ENCODE data around the gene CCL2.

CCL2 gene

DNA sequence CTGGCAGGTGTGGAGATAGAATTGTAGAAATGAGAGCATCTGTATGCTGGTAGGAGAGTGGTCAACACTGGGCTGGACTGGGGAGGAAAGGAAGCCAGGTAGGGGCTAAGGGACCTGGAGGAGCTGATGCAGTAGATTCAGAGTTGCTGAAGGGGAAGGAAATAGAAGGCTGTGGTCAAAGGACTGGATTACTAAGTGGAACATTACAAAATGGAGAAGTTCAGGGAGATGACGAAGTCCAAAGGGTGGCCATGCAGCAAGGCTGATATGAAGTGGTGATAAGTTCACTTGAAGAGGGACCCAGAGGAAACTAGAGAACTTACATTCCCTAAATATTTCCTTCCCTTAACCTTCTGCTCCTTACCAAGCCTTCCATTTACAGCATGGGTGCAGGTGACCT is 8.6 kb upstream of the CCL2 start:
- no peak overlapping the region for H3K4me3 ChIP-seq (ENCODE audit: low read depth, low read length)
- TF ChIP-seq, protein P1, sequence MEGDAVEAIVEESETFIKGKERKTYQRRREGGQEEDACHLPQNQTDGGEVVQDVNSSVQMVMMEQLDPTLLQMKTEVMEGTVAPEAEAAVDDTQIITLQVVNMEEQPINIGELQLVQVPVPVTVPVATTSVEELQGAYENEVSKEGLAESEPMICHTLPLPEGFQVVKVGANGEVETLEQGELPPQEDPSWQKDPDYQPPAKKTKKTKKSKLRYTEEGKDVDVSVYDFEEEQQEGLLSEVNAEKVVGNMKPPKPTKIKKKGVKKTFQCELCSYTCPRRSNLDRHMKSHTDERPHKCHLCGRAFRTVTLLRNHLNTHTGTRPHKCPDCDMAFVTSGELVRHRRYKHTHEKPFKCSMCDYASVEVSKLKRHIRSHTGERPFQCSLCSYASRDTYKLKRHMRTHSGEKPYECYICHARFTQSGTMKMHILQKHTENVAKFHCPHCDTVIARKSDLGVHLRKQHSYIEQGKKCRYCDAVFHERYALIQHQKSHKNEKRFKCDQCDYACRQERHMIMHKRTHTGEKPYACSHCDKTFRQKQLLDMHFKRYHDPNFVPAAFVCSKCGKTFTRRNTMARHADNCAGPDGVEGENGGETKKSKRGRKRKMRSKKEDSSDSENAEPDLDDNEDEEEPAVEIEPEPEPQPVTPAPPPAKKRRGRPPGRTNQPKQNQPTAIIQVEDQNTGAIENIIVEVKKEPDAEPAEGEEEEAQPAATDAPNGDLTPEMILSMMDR (IDR thresholded peaks at IDR 0.05; ENCODE audit: control insufficient read depth, extremely low read depth, insufficient read depth): no peak
- no peak for DNase-seq (ENCODE audit: low read depth)

DNA sequence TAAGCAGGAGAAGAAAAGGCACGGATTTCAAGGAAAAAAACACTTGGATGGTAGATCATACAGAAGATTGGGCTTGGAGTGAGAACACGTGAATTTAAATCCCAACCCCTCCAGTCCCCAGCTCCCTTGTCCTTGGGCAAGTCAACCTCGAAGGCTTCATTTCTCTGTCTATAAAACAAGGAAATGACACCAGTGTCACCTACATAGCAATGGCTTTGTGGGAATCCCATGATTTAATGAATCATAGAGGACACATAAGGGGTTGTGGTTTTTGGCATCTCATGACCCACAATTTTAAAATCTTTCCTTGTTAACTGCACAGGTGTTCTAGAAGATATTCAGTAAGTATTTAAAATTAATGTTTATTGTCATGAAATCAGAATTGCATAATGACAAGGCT is 8.2 kb upstream of the CCL2 start:
- TF ChIP-seq, protein P1 (IDR thresholded peaks at IDR 0.05; ENCODE audit: control insufficient read depth, extremely low read depth, insufficient read depth): no peak
- no peak overlapping the region for H3K4me3 ChIP-seq (ENCODE audit: low read depth, low read length)
- DNase-seq (ENCODE audit: low read depth): no peak

DNA sequence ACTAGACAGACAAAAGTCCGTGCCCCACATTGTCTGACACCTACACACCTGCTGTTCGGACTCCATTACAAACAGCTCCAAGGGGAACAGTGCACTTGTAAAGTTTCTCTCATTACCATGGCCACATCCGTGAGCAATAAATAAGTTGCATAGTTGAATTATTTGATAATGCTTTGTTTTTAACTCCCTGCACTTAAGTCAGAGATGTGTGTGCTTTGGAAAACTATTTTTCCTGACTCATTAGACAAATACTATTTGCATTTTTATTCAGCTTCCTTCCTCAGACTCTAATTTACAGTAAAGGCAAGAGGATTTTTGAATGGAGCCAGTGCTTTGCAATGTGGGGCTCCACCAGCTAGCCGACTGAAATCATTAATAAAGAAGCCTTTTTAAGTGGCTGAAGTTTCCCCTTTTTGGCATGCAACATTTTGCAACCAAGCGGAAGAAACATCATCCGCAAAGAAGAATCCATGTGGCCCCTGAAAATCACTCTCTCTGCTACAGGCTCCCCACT is 6.5 kb upstream of the CCL2 start:
- no peak overlapping the region for H3K4me3 ChIP-seq (ENCODE audit: low read depth, low read length)
- TF ChIP-seq, protein P1 (IDR thresholded peaks at IDR 0.05; ENCODE audit: control insufficient read depth, extremely low read depth, insufficient read depth): no peak
- no peak for DNase-seq (ENCODE audit: low read depth)

DNA sequence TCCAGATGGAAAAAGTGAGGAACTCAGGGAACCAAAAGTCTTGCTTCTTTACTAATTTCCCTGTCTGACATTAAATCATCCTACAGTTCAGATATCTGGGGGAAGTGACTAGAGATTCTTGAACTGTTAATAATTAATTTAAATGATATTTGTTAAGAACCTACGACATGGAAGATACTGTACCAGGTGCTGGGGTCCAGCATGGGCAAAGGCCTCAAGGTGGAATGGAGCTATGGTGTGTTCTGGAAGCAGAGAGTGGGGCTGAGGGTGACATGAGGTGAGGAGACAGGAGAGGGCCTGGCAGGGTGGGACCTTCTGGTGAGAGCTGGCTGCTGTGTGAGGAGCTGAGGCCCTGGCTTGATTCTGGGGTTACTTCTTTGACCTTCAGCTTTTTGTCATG is 6.0 kb upstream of the CCL2 start:
- TF ChIP-seq, protein P1 (IDR thresholded peaks at IDR 0.05; ENCODE audit: control insufficient read depth, extremely low read depth, insufficient read depth): no peak
- DNase-seq (ENCODE audit: low read depth): no peak
- no peak overlapping the region for H3K4me3 ChIP-seq (ENCODE audit: low read depth, low read length)

DNA sequence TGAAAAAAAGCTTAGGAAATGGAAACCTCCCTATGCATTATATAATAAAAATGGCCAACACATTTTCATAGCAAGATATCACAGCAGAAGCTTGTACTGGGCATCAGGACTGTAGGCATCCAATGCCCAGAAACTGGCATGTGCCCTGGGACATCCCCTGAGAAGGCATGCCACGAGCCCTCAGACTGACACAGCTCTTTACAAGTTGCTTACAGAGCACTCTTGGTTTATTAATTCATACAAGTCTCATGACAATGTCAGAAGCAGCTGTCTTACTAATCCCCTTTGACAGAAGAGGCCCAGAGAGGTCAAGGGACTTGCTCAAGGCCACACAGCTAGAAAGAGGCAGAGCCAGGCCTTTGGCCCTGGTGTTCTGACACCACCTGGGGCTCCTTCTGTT is 5.6 kb upstream of the CCL2 start:
- no peak for DNase-seq (ENCODE audit: low read depth)
- TF ChIP-seq, protein P1 (IDR thresholded peaks at IDR 0.05; ENCODE audit: control insufficient read depth, extremely low read depth, insufficient read depth): no peak
- H3K4me3 ChIP-seq (ENCODE audit: low read depth, low read length): no peak overlapping the region

DNA sequence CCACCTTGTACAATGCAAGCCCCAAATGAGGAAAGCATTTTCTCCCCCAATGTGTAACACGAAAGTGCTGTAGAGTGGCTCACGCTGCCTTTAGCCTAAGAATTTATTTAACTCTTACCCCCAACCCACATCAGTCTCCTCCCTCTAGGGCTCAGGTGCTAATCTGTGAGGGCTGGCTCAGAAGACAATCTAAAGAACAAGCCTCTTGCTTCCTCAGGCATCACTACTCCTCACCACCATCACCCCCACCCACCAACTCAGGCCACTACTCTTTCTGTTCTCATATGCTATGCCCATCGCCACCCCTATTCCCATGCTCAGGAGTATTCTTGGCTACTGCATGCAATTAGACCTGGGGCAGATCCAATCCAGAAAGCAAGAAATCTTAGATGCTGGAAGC is 3.9 kb upstream of the CCL2 start:
- no peak for DNase-seq (ENCODE audit: low read depth)
- TF ChIP-seq, protein P1 (IDR thresholded peaks at IDR 0.05; ENCODE audit: control insufficient read depth, extremely low read depth, insufficient read depth): no peak
- H3K4me3 ChIP-seq (ENCODE audit: low read depth, low read length): no peak overlapping the region

DNA sequence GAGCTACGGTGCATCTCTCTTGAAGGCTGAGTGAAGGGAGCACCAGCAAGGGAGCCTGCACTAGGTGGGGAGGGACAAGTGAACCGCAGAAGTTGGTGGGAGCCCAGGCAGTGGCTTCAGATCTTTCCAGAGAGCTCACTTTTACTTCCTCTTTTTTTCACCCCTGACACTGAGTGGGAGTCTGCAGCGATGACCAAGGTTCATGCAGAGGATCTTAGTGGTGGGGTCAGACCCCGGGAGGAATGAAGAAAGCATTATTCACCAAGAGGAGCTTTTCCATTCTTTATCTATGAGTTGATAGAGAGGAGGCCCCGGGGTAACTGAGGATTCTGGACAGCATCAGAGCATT is 3.0 kb upstream of the CCL2 start:
- TF ChIP-seq, protein P1 (IDR thresholded peaks at IDR 0.05; ENCODE audit: control insufficient read depth, extremely low read depth, insufficient read depth): no peak
- DNase-seq (ENCODE audit: low read depth): no peak
- no peak overlapping the region for H3K4me3 ChIP-seq (ENCODE audit: low read depth, low read length)
